ENCODE results near the gene DHFR. TPM values are rescaled to one million over a fixed set of nuclear protein-coding genes. Genes with fewer than 3 reads are reported as not detected.

DHFR gene
- total RNA-seq, 1 donor from 2014 or later: 128 TPM

DNA sequence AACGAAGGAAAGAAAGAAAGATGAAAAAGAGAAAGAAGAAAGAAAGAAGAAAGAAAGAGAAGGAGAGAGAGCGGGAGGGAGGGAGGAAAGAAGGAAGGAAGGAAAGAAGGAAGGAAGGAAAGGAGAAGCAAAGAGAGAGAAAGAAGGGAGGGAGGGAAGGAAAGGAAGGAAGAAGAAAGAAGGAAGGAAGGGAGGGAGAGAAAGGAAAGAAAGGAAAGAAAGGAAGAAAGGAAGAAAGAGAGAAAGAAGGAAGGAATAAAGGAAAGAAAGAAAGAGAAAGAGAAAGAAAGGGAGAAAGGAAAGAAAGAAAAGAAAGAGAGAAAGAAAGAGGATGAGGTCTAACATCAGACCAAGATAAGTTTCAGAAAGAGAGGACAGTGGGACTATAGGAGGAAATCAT lies 75.7 kb downstream of the DHFR start:
- no peak for DNase-seq (ENCODE audit: low spot score)
- no peak overlapping the region for H3K4me2 ChIP-seq
- Mint-ChIP-seq H3K36me3 (no peaks in the 10 kb centered on the region), H3K4me1 (no peaks in the 10 kb centered on the region), H3K4me3 (no peak overlapping the region), H3K27ac (no peak overlapping the region), H3K27me3 (ENCODE audit: insufficient read depth, low read depth) (peaks cover 5% of the 10 kb centered on the region), H3K9me3 (peaks cover 4% of the 10 kb centered on the region)
- H3K9ac ChIP-seq: no peak overlapping the region
- no peaks in the 10 kb centered on the region for H4K20me1 ChIP-seq (ENCODE audit: low read depth)
- H3K79me2 ChIP-seq (ENCODE audit: low read depth): no peaks in the 10 kb centered on the region
- no peaks in the 10 kb centered on the region for H3K4me1 ChIP-seq
- H3K9me3 ChIP-seq (ENCODE audit: low read depth): no peaks in the 10 kb centered on the region
- no peak for TF ChIP-seq EZH2phosphoT487 (IDR thresholded peaks at IDR 0.05)
- no peak for TF ChIP-seq EZH2 (IDR thresholded peaks at IDR 0.05)
- TF ChIP-seq, protein P1, sequence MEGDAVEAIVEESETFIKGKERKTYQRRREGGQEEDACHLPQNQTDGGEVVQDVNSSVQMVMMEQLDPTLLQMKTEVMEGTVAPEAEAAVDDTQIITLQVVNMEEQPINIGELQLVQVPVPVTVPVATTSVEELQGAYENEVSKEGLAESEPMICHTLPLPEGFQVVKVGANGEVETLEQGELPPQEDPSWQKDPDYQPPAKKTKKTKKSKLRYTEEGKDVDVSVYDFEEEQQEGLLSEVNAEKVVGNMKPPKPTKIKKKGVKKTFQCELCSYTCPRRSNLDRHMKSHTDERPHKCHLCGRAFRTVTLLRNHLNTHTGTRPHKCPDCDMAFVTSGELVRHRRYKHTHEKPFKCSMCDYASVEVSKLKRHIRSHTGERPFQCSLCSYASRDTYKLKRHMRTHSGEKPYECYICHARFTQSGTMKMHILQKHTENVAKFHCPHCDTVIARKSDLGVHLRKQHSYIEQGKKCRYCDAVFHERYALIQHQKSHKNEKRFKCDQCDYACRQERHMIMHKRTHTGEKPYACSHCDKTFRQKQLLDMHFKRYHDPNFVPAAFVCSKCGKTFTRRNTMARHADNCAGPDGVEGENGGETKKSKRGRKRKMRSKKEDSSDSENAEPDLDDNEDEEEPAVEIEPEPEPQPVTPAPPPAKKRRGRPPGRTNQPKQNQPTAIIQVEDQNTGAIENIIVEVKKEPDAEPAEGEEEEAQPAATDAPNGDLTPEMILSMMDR (IDR thresholded peaks at IDR 0.05): no peak
- H2AFZ ChIP-seq (replicated peaks): no peak overlapping the region
- H3K27me3 ChIP-seq: peaks cover 20% of the 10 kb centered on the region
- no peak overlapping the region for H3K27ac ChIP-seq
- no peak overlapping the region for H3K4me3 ChIP-seq
- H3F3A ChIP-seq (ENCODE audit: low read depth): peaks cover 4% of the 10 kb centered on the region
- H3K36me3 ChIP-seq: no peaks in the 10 kb centered on the region

DNA sequence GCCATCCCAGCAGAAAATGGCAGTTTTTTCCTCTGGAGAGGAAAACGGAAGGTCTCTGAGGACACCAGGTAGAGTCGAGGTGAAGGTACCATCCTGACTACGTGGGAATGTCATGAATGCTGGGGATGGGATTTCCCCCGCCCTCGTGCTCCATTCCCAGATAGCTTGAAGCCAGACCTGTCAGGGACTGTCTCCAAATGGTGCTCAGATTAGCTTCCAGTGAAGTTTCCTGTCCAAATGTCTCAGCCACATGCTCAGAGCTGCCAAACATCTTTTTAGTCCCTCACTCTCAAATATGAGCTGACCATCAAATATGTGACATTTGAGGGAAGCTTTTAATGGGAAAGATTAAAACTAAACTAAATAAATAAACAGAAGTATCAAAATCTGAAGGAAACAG lies 77.1 kb downstream of the DHFR start:
- TF ChIP-seq, protein P1 (IDR thresholded peaks at IDR 0.05): no peak
- TF ChIP-seq EZH2phosphoT487 (IDR thresholded peaks at IDR 0.05) (no peak), EZH2 (IDR thresholded peaks at IDR 0.05) (no peak)
- Mint-ChIP-seq H3K36me3 (no peaks in the 10 kb centered on the region), H3K9me3 (peaks cover 5% of the 10 kb centered on the region), H3K4me3 (no peak overlapping the region), H3K4me1 (no peaks in the 10 kb centered on the region), H3K27ac (no peak overlapping the region), H3K27me3 (ENCODE audit: insufficient read depth, low read depth) (peaks cover 7% of the 10 kb centered on the region)
- no peak overlapping the region for H3K9ac ChIP-seq
- H3K36me3 ChIP-seq: no peaks in the 10 kb centered on the region
- H3K9me3 ChIP-seq (ENCODE audit: low read depth): no peaks in the 10 kb centered on the region
- H3K79me2 ChIP-seq (ENCODE audit: low read depth): no peaks in the 10 kb centered on the region
- no peaks in the 10 kb centered on the region for H4K20me1 ChIP-seq (ENCODE audit: low read depth)
- DNase-seq (ENCODE audit: low spot score): no peak
- H3K4me1 ChIP-seq: no peaks in the 10 kb centered on the region
- H3K27me3 ChIP-seq: peaks cover 28% of the 10 kb centered on the region
- H2AFZ ChIP-seq (replicated peaks): no peak overlapping the region
- H3F3A ChIP-seq (ENCODE audit: low read depth): peaks cover 4% of the 10 kb centered on the region
- no peak overlapping the region for H3K4me3 ChIP-seq
- H3K4me2 ChIP-seq: no peak overlapping the region
- H3K27ac ChIP-seq: no peak overlapping the region

DNA sequence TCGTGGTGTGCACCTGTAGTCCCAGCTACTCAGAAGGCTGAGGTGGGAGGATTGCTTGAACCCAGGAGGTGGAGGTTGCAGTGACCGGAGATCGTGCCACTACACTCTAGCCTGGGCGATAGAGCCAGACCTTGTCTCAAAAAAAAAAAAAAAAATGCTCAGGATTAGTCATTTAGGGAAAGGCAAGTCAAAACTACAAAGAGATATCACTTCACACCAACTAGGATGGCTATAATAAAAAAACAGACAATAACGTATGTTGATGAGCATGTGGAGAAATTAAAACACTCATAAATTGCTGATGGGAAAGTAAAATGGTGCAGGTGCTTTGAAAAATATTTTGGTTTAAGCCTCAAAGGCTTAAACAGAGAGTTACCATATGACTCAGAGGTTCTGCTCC lies 78.4 kb downstream of the DHFR start:
- Histone ChIP-seq H3K4me3 (no peak overlapping the region), H3K4me2 (no peak overlapping the region), H4K20me1 (ENCODE audit: low read depth) (no peaks in the 10 kb centered on the region), H3K9me3 (ENCODE audit: low read depth) (no peaks in the 10 kb centered on the region), H3K4me1 (no peaks in the 10 kb centered on the region), H3K36me3 (no peaks in the 10 kb centered on the region), H3K27me3 (peaks cover 41% of the 10 kb centered on the region), H3K79me2 (ENCODE audit: low read depth) (no peaks in the 10 kb centered on the region), H3F3A (ENCODE audit: low read depth) (peaks cover 4% of the 10 kb centered on the region), H3K9ac (no peak overlapping the region), H3K27ac (no peak overlapping the region), H2AFZ (replicated peaks) (no peak overlapping the region)
- Mint-ChIP-seq H3K9me3 (peaks cover 4% of the 10 kb centered on the region), H3K27me3 (ENCODE audit: insufficient read depth, low read depth) (peaks cover 17% of the 10 kb centered on the region), H3K4me3 (no peak overlapping the region), H3K4me1 (no peaks in the 10 kb centered on the region), H3K27ac (no peak overlapping the region), H3K36me3 (no peaks in the 10 kb centered on the region)
- no peak for DNase-seq (ENCODE audit: low spot score)
- TF ChIP-seq, protein P1 (IDR thresholded peaks at IDR 0.05): no peak
- TF ChIP-seq EZH2phosphoT487 (IDR thresholded peaks at IDR 0.05) (no peak), EZH2 (IDR thresholded peaks at IDR 0.05) (no peak)

Small RNAs within 50 kb of the gene (small RNA-seq; reads per million reads assigned to genes)
- not detected for gene DBIP2
- gene MTRNR2L2: not detected

Other genes starting within 250 kb of the DHFR start
- 58.1 and 113 TPM in 2 replicates for gene ZFYVE16, start 246.9 kb downstream of the DHFR start, total RNA-seq (ENCODE audit: low replicate concordance)
- 2.8 and 3.9 TPM in 2 replicates for gene FAM151B, start 166.9 kb downstream of the DHFR start, total RNA-seq (ENCODE audit: low replicate concordance)
- gene ANKRD34B, start 84.7 kb downstream of the DHFR start, total RNA-seq (ENCODE audit: low replicate concordance): 0.77 and 2.5 TPM in 2 replicates
- 16.6 and 26.1 TPM in 2 replicates for gene MSH3, start 331 bp downstream of the DHFR start, total RNA-seq (ENCODE audit: low replicate concordance)

Data from neural progenitor cell (in vitro differentiated cells).